Inferior parietal cortex (tissue), 1 donor: Measurements from ENCODE around the gene CADM1.

Experiments used
- DNase-seq: peaks from one replicate; pipeline ENCODE4 v3.0.0-alpha.2; 2016; ENCODE audit errors: extremely low spot score

CADM1 gene

GRCh38 chr11:115208808-115209259, 295.4 kb downstream of the CADM1 start:
- DNase-seq: no peak

GRCh38 chr11:115207916-115208315, 296.3 kb downstream of the CADM1 start:
- no peak for DNase-seq

- no peak for DNase-seq
Observed at GRCh38 chr11:115207166-115207591, 297.0 kb downstream of the CADM1 start.

DNA sequence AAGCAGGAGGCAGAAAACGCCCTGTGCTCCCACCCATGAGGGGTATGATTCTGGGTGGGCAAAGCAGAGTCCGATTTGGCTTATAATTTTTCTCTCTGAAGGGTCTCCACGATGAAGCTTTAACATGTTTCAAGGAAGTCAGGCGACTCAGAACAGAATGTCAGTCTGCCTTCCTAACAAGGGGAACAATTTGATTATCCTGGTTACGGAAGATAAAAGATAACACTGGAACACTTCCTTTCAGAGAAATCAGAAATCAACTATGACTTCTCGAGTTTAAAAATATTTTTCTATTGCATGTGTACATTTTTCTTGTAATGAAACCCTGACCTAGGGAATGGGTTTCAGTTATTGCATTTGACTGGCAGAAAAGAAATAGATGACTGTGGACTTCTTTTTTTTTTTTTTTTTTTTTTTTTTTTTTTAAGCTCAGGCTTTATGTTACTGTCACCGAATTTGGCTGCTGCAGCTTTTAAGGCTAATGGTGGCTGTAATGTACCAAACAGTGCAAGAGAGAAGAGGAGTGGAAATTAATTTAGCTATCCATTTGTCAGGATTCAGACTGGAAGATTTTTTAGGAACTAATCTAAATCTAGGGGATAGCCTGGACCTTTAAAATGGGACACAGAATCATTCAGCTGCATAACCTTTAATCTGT, 297.7 kb downstream of the CADM1 start:
- no peak for DNase-seq

- no peak for DNase-seq
Observed at GRCh38 chr11:115202900-115203552, 301.2 kb downstream of the CADM1 start.

GRCh38 chr11:115202074-115202473, 302.1 kb downstream of the CADM1 start:
- no peak for DNase-seq

DNA sequence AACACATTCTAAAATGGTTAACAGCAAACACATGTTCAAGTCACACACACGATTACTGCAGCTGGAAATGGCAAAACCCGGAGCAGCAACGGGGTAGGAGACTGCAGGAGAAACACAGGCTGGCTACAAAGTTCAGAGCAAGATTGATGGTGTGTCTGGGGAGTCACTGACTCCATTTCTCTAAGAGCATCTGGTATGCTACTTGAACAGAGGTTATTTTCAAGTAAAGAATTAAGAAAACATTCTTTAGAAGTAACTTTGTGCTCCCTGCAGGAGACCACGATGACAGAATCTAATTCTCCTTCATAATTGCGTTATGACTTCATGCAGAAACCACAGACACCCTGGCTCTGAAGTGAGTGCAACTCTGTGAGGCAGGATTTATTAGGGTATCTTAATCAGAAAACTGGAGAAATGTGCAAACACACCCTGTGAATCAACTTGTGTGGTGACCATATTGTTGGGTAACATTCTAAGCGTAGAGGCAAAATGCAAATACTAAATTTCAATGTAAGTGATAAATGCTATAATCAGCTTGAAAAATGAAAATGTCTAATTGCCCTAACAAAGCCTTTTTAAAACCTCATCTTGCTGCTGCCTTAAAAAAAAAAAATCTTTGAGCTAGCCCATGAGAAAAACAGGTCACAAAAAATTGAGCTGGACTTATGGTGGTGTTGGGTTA, 303.0 kb downstream of the CADM1 start:
- DNase-seq: no peak

GRCh38 chr11:115199481-115200069, 304.6 kb downstream of the CADM1 start:
- DNase-seq: no peak

GRCh38 chr11:115198321-115198741, 305.9 kb downstream of the CADM1 start:
- no peak for DNase-seq

DNA sequence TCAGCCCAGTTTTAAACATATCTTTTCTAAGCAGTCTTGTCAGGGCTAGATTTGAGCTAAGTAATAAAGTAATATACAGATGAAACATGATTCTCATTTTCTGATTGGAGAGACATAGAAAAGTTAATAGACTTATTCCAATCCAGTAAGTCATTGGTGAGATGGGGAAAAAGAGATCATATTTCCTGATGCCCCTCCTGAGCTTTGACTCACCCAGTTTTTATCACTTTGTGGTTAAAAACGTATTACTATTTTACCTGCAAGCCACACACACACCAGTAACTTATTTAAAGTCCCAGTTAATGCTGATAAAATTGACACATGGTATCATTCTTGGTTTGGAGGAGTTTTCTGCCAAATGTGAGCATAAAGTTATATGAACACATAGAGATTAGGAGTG, 306.8 kb downstream of the CADM1 start:
- DNase-seq: no peak

DNA sequence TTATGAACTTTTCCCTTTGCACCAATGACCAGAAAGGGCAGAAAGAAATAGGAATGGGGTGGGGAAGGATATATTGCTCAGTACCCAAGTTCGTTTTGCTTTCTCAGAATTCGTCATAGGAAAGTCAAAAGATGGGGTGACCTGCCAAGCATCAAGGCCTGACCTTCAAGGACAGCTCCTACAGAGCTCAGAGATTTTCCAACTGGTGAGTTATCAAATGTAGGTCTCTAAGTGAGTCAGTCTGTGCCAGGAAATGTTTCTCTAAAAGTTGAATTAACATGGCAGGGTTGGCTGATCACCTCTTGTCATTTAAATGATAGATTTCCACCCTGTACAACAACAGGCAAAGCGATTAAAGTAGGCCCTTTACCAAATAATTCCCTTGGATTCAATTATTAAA, 307.2 kb downstream of the CADM1 start:
- no peak for DNase-seq

DNA sequence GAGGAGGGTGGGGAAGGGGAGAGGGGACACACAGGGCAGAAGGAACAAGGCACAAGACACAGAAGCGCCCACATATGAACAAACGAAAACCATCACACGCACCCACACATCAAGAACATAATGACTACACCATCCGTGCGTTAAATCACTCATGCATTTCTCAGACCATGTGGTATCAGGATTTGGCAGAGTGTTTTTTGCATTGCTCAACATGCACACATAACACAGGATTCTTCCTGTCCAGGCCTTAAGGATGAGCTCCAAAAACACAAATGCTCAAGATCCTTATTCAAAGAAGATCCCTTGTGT, 309.5 kb downstream of the CADM1 start:
- DNase-seq: no peak

DNA sequence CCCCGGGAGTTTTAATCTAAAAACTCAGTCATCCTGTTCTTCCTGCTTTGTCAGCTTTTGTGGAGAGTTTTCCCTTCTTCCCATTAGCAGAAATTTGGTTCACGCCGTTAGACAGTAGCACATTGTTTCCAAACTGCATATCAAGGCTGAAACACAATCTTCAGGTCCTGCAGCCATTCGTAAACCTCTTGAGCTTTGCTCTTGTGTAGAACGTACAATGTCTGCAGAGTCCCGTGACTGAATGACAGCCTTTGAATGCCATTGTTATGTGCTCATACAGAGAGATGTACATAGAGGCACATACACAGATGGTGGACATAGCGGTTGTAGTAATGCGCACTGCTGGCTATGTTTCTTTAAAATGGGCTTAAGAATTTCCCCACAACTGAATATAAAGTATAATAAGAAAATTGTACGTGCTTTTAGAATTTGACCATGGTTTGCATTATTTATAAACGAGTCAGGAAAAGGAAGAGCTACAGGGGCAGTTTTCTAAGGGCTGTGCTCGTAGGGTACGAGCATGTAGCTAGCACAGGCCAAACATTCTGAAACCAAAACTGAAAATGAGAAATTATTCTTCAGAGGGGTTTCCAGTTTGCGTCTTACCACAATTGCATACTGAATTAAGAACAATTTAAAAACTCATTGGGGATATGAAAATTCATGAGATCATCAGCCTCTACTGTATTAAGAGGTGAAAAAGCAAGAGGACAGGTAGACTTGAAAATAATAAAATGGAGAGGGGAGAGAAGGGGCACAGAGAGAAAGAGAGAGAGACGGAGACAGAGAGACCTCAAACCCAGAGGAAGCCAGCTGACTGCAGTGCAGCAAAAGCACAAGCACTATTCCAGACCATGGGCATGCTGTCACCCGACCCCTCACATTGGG, 310.1 kb downstream of the CADM1 start:
- DNase-seq: no peak

DNA sequence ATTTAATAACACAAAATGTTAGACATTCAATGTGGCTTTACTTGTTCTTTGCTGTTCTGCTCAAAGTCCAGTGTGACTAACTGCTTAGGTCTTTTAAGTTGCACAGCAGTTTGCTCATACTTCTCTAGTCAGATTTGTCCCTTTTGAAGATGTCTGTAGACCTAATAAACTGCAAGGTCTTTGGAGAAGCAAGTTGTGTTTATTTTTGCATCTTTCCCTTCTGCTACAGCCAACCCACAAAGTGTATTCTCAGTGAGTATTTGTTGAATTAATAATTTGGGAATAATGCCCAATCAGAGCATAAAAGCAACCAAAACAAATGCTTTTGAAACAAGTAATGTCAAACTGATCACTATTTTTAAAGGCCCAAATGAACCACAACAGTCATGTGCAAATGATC, 312.5 kb downstream of the CADM1 start:
- no peak for DNase-seq

DNA sequence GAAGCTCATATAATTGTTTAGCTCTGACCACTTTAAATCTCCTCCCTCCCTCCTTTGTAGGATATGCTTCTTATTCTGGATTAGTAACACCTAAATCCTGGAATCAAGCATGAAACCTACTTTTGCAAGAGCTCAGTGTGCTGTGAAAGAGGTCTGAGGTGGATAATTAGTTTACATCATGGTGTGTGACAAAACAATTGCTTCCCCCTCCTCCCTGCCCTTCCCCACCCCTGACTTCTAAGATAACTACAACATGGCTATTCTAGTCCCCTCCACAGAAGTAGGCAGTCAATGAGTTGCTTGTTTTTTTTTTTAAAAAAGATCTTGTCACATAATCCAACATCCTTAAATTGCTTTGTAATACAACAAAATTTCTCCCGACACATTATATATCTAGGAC, 314.0 kb downstream of the CADM1 start:
- no peak for DNase-seq

DNA sequence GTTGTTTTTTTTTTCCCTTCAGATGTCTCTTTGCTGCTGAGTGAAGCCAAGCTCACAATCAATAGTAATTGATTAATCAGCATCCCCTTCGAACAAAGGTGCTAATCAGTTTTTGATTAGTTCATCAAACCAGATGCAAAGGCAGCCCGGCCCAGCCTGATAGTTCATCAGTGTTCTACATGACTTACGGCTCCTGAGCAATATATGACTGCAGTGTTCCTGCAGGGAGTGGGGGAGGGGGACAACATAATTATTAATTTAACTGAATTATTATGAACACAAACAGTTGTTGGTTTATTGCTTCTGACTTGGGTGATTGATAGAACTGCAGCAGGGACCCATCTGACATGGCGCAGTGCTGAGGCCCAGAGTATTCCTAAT, 315.3 kb downstream of the CADM1 start:
- no peak for DNase-seq

- DNase-seq: no peak
Observed at GRCh38 chr11:115188188-115188897, 315.9 kb downstream of the CADM1 start.

- no peak for DNase-seq
Observed at GRCh38 chr11:115185931-115186330, 318.3 kb downstream of the CADM1 start.

- DNase-seq: no peak
Observed at GRCh38 chr11:115185507-115185906, 318.7 kb downstream of the CADM1 start.

GRCh38 chr11:115184901-115185300, 319.3 kb downstream of the CADM1 start:
- no peak for DNase-seq

DNA sequence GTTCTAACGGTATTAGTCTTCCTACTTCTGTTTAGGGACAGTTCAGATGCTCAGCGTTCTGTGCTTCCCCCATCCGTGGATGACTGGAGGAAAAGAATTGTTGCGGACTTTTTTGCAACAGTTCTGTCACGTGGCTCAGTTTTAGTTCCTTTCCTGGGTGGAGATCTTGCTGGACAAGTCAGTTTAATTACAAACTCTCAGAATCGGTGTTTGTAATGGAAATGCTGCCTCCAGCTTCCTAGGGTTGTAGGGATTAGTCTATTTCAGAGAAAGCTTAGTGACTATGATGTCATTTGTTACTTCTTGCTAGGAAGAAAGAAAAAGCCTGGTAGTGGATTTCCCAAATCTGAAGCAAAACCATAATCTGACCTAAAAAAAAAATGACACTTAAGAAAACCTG, 320.4 kb downstream of the CADM1 start:
- DNase-seq: no peak
